Mesenchymal stem cell (in vitro differentiated cells and primary cell): ENCODE results near the gene SUCO.

Source experiments
- DNase-seq: peaks from one replicate; pipeline ENCODE4 v3.0.0-alpha.2; 2013
- H2AFZ ChIP-seq: one replicate; pipeline ENCODE4 v1.6.1; 2013; ENCODE audit warnings: low read depth, mild to moderate bottlenecking, control low read depth, inconsistent platforms, low read length, moderate library complexity
- H2AK5ac ChIP-seq: 2 replicates; pipeline ENCODE4 v1.6.1; 2013; ENCODE audit warnings: low read length, moderate library complexity, mild to moderate bottlenecking, inconsistent platforms; ENCODE audit not compliant: severe bottlenecking
- H2BK120ac ChIP-seq: one replicate; pipeline ENCODE4 v1.6.1; 2013; ENCODE audit warnings: low read depth, mild to moderate bottlenecking, inconsistent platforms, low read length, moderate library complexity
- H2BK12ac ChIP-seq, 2 experiments: one replicate each; pipeline ENCODE4 v1.6.1; 2013; ENCODE audit warnings: inconsistent platforms in 2 of 2, low read length in 2 of 2, mild to moderate bottlenecking in 2 of 2, moderate library complexity in 2 of 2, control low read depth in 1 of 2
- H2BK15ac ChIP-seq: one replicate; pipeline ENCODE4 v1.6.1; 2013; ENCODE audit warnings: mild to moderate bottlenecking, low read depth, inconsistent platforms; ENCODE audit not compliant: poor library complexity, severe bottlenecking
- H2BK5ac ChIP-seq: 2 replicates; pipeline ENCODE4 v1.6.1; 2013; ENCODE audit warnings: low read depth, mild to moderate bottlenecking, low read length, control low read depth, inconsistent platforms; ENCODE audit not compliant: poor library complexity, severe bottlenecking
- H3K14ac ChIP-seq, 2 experiments: one replicate each; pipeline ENCODE4 v1.6.1; 2013; ENCODE audit warnings: inconsistent platforms in 2 of 2, low read length in 2 of 2, control low read depth in 1 of 2, mild to moderate bottlenecking in 1 of 2, moderate library complexity in 1 of 2
- H3K18ac ChIP-seq, 2 experiments: one replicate each; pipeline ENCODE4 v1.6.1; 2013; ENCODE audit warnings: inconsistent platforms in 2 of 2, low read length in 2 of 2, control low read depth in 1 of 2, low read depth in 1 of 2, mild to moderate bottlenecking in 1 of 2
- H3K23ac ChIP-seq, 2 experiments: one replicate each; pipeline ENCODE4 v1.6.1; 2013; ENCODE audit warnings: inconsistent platforms in 2 of 2, low read length in 2 of 2, mild to moderate bottlenecking in 2 of 2, moderate library complexity in 2 of 2, control low read depth in 1 of 2
- H3K27ac ChIP-seq: 2 replicates; pipeline ENCODE4 v1.5.1; 2013; ENCODE audit warnings: mild to moderate bottlenecking, moderate library complexity, low read length, control low read depth, inconsistent platforms; ENCODE audit not compliant: poor library complexity, severe bottlenecking
- H3K27me3 ChIP-seq, 2 experiments: 2 replicates each; pipeline versions ENCODE4 v1.6.1 to v1.7.0; 2013; ENCODE audit warnings: low read length in 2 of 2, mild to moderate bottlenecking in 2 of 2, moderate library complexity in 2 of 2, control low read depth in 1 of 2, inconsistent platforms in 1 of 2; ENCODE audit not compliant: control insufficient read depth in 1 of 2, insufficient read depth in 1 of 2
- H3K36me3 ChIP-seq, 2 experiments: 2 replicates each; pipeline versions ENCODE4 v1.6.1 to v1.7.0; 2013; ENCODE audit warnings: low read length in 2 of 2, control low read depth in 1 of 2, inconsistent platforms in 1 of 2, low read depth in 1 of 2, mild to moderate bottlenecking in 1 of 2; ENCODE audit not compliant: insufficient read depth in 2 of 2, control insufficient read depth in 1 of 2
- H3K4ac ChIP-seq, 2 experiments: one replicate each; pipeline ENCODE4 v1.6.1; 2013; ENCODE audit warnings: inconsistent platforms in 2 of 2, low read length in 2 of 2, mild to moderate bottlenecking in 2 of 2, moderate library complexity in 2 of 2, control low read depth in 1 of 2, low read depth in 1 of 2
- H3K4me1 ChIP-seq: 2 replicates; pipeline ENCODE4 v1.6.1; 2013; ENCODE audit warnings: low read depth, low read length, control low read depth; ENCODE audit not compliant: control insufficient read depth, insufficient read depth
- H3K4me2 ChIP-seq: 2 replicates; pipeline ENCODE4 v1.6.1; 2013; ENCODE audit warnings: low read length, mild to moderate bottlenecking, inconsistent platforms; ENCODE audit not compliant: poor library complexity, severe bottlenecking
- H3K4me3 ChIP-seq, 2 experiments: 2 replicates each; pipeline versions ENCODE4 v1.5.1 to v1.7.0; 2013; ENCODE audit warnings: low read length in 2 of 2, mild to moderate bottlenecking in 2 of 2, control low read depth in 1 of 2, low read depth in 1 of 2; ENCODE audit not compliant: insufficient read depth in 1 of 2
- H3K79me1 ChIP-seq: replicated peaks from 2 replicates; pipeline ENCODE4 v1.6.1; 2013; ENCODE audit warnings: mild to moderate bottlenecking, control low read depth, low read length, inconsistent platforms; ENCODE audit not compliant: poor library complexity, severe bottlenecking
- H3K9ac ChIP-seq: 2 replicates; pipeline ENCODE4 v1.7.0; 2013; ENCODE audit warnings: mild to moderate bottlenecking, low read length, moderate library complexity
- H3K9me3 ChIP-seq: 2 replicates; pipeline ENCODE4 v1.7.0; 2013; ENCODE audit warnings: mild to moderate bottlenecking, low read length; ENCODE audit not compliant: control insufficient read depth
- H4K8ac ChIP-seq: one replicate; pipeline ENCODE4 v1.6.1; 2013; ENCODE audit warnings: inconsistent platforms, mild to moderate bottlenecking, low read length, moderate library complexity
- H4K91ac ChIP-seq: one replicate; pipeline ENCODE4 v1.6.1; 2013; ENCODE audit warnings: mild to moderate bottlenecking, low read length, inconsistent platforms
- WGBS: methylation state at CpG from one replicate; pipeline ENCODE4 v1.1.7; 2013; ENCODE audit warnings: mixed read lengths; 5-methylcytosine and 5-hydroxymethylcytosine counted together

SUCO gene

DNA sequence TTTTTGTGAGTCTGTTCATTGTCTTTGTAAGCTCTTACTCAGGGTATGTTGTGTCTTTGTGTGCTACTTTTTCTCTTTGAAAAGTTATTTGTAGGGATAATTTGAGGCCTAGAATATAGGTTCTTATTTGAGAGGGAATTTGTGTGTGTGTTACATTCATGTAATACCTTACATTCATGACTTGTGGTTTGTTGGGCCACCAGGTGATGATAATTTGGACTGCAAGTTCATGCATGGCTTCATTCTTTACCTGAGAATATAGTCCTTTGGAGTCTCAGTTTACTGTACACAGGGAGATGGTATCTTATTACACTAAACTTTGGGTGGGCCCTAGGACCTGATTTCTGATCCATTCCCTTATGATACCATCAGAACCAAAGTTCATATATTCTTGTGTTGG lies 74.2 kb downstream of the SUCO start:
- H2BK15ac ChIP-seq: no peak overlapping the region
- H3K4me2 ChIP-seq: no peak overlapping the region
- H2BK12ac ChIP-seq: no peak overlapping the region
- H2BK120ac ChIP-seq: no peak overlapping the region
- no peak overlapping the region for H2AFZ ChIP-seq
- H2BK5ac ChIP-seq: no peak overlapping the region
- no peaks in the 10 kb centered on the region for H3K9me3 ChIP-seq
- H3K4ac ChIP-seq: no peak overlapping the region
- H3K36me3 ChIP-seq: peaks cover 0 to 62% of the 10 kb centered on the region in 2 experiments
- no peak overlapping the region for H2AK5ac ChIP-seq
- no peak overlapping the region for H3K4me3 ChIP-seq
- no peak overlapping the region for H4K91ac ChIP-seq
- no peak overlapping the region for H4K8ac ChIP-seq
- H3K79me1 ChIP-seq: peaks cover 2% of the 10 kb centered on the region
- no peak overlapping the region for H3K27ac ChIP-seq
- no peak for DNase-seq
- no peaks in the 10 kb centered on the region for H3K27me3 ChIP-seq
- no peak overlapping the region for H3K14ac ChIP-seq
- H3K18ac ChIP-seq: no peak overlapping the region
- no peak overlapping the region for H3K9ac ChIP-seq
- H3K23ac ChIP-seq: no peak overlapping the region
- no peaks in the 10 kb centered on the region for H3K4me1 ChIP-seq

DNA sequence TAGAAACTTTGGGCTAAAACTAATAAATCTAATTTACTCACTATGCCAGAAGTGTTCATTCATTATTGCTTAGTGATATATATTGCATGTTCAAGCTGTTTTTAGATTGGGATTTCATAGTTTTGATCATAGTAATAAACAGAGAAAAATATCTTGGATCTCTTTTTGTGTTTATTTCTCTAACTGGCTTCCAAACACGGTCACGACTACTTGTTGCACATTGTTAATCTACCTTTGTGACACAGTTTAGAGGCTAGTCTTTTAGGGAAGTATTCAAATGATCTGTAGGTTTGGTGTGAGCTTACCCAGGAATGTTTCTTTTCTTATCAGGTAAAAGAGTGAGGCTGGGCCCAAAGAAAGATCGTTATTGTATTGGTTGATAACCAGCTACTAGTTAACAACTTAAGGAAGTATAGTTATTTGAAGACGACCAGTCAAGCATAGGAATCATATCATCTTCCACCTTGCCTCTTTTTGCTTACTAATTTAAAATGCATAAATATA lies 75.2 kb downstream of the SUCO start:
- H3K27ac ChIP-seq: no peak overlapping the region
- H2BK5ac ChIP-seq: no peak overlapping the region
- no peak overlapping the region for H3K9ac ChIP-seq
- no peak overlapping the region for H3K23ac ChIP-seq
- H3K27me3 ChIP-seq: no peaks in the 10 kb centered on the region
- no peak overlapping the region for H3K4me3 ChIP-seq
- no peak overlapping the region for H3K18ac ChIP-seq
- H3K4me2 ChIP-seq: no peak overlapping the region
- no peak for DNase-seq
- peaks cover 1% of the 10 kb centered on the region for H3K79me1 ChIP-seq
- no peak overlapping the region for H4K91ac ChIP-seq
- H3K4me1 ChIP-seq: no peaks in the 10 kb centered on the region
- H3K4ac ChIP-seq: no peak overlapping the region
- no peak overlapping the region for H2BK120ac ChIP-seq
- H3K14ac ChIP-seq: no peak overlapping the region
- H2BK15ac ChIP-seq: no peak overlapping the region
- no peak overlapping the region for H2BK12ac ChIP-seq
- H3K36me3 ChIP-seq: peaks cover 0 to 56% of the 10 kb centered on the region in 2 experiments
- H2AFZ ChIP-seq: no peak overlapping the region
- no peak overlapping the region for H4K8ac ChIP-seq
- H2AK5ac ChIP-seq: no peak overlapping the region
- WGBS: 98% methylated on average over 3 of the region's 4 CpGs
- H3K9me3 ChIP-seq: no peaks in the 10 kb centered on the region

DNA sequence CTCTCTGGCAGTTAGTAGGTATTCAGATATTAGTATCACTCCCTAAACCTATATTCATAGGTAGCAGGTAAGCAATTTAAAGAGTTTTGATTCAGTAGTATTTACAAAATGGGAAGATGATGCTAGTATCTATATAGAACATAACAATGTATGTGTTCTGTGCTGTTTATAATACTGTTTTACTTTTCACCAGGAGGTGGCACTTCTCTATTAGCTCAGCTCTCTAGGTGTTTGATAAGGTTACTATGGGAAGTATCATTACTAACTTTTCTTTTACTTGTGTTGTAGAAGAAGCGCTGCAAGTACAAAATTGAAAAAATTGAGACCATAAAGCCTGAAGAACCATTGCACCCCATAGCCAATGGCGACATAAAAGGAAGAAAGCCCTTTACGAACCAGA lies 76.6 kb downstream of the SUCO start:
- Histone ChIP-seq H4K8ac (no peak overlapping the region), H3K18ac (no peak overlapping the region), H3K14ac (no peak overlapping the region), H3K4me2 (no peak overlapping the region), H3K23ac (no peak overlapping the region), H4K91ac (no peak overlapping the region), H3K4me1 (no peaks in the 10 kb centered on the region), H2BK15ac (no peak overlapping the region), H2BK12ac (no peak overlapping the region), H3K4me3 (no peak overlapping the region), H3K27ac (no peak overlapping the region), H2BK5ac (no peak overlapping the region), H3K36me3 (peaks cover 0 to 42% of the 10 kb centered on the region in 2 experiments), H3K27me3 (no peaks in the 10 kb centered on the region), H3K79me1 (peaks cover 1% of the 10 kb centered on the region), H2BK120ac (no peak overlapping the region), H2AK5ac (no peak overlapping the region), H3K9me3 (no peaks in the 10 kb centered on the region), H3K9ac (no peak overlapping the region), H2AFZ (no peak overlapping the region), H3K4ac (no peak overlapping the region)
- DNase-seq: no peak
- WGBS: no CpG with 5 or more reads among the region's 3 CpGs

DNA sequence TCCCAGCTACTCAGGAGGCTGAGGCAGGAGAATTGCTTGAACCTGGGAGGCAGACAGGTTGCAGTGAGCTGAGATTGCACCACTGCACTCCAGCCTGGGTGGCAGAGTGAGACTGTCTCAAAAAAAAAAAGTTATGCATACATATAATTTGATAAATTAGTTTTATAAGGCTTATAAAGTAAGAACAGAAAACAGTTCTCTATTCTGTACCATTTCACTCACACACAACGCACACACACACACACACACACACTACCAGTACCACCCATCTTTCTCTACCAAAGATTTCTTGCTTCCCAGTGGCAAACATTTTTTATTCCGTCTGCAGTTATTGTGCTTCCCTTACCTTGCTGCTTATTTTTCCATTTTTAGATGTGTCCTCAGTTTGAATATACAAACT lies 79.5 kb downstream of the SUCO start:
- WGBS: 62% methylated on average over 2 of the region's 2 CpGs
- Histone ChIP-seq H2BK15ac (no peak overlapping the region), H4K91ac (no peak overlapping the region), H3K4me1 (no peaks in the 10 kb centered on the region), H3K4ac (no peak overlapping the region), H3K4me3 (no peak overlapping the region), H3K27ac (no peak overlapping the region), H2AFZ (no peak overlapping the region), H4K8ac (no peak overlapping the region), H3K27me3 (no peaks in the 10 kb centered on the region), H3K4me2 (no peak overlapping the region), H3K18ac (no peak overlapping the region), H3K9me3 (peaks cover 14% of the 10 kb centered on the region), H2BK5ac (no peak overlapping the region), H3K79me1 (peaks cover 1% of the 10 kb centered on the region), H2BK120ac (no peak overlapping the region), H3K36me3 (peaks cover 0 to 30% of the 10 kb centered on the region in 2 experiments), H3K23ac (no peak overlapping the region), H2AK5ac (no peak overlapping the region), H2BK12ac (no peak overlapping the region), H3K9ac (no peak overlapping the region), H3K14ac (no peak overlapping the region)
- DNase-seq: no peak
